IMR-90 (cell line): ENCODE measurements around the gene CD84. TPM values are rescaled to one million over a fixed set of nuclear protein-coding genes. Genes with fewer than 3 reads are reported as not detected.

Experiments used
- ATAC-seq: fragments of 200-7000 bp; cut with Tn5 transposase; 2 replicates; pipeline ENCODE4 v1.9.1; 2020; ENCODE audit warnings: low read depth, mild to moderate bottlenecking, moderate library complexity
- BruUV-seq: library from RNA; stranded (reverse); fragments of 400-500 nt; replicated peaks from 2 replicates; lab custom pipeline; 2021; lab: Mats Ljungman, UMichigan
- CTCF ChIA-PET: fragments of 300-600 bp; formaldehyde crosslinking; extraction: SDS; loops from one replicate; lab custom pipeline; 2021; ENCODE audit warnings: antibody characterized with exemption; lab: Yijun Ruan, JAX
- POLR2A ChIA-PET: fragments of 300-600 bp; sonication (Branson Sonifier 250); formaldehyde crosslinking; loops from one replicate; lab custom pipeline; 2022; ENCODE audit warnings: antibody characterized with exemption; ENCODE audit not compliant: unreplicated experiment; lab: Charles Lee
- DNase-seq: peaks from one replicate; pipeline ENCODE4 v3.0.0; 2013
- H2AFZ ChIP-seq: replicated peaks from 2 replicates; pipeline ENCODE3; 2013; ENCODE audit warnings: low read length, mild to moderate bottlenecking; ENCODE audit not compliant: poor library complexity
- H2AK5ac ChIP-seq: 2 replicates; pipeline ENCODE4 v1.6.1; 2013; ENCODE audit warnings: low read depth, low read length, inconsistent platforms
- H2AK9ac ChIP-seq: replicated peaks from 2 replicates; pipeline ENCODE3; 2013; ENCODE audit warnings: mild to moderate bottlenecking, low read depth, low read length, moderate library complexity; ENCODE audit not compliant: poor library complexity
- H2BK120ac ChIP-seq: 2 replicates; pipeline ENCODE4 v1.6.1; 2013; ENCODE audit warnings: low read depth, low read length, inconsistent platforms
- H2BK15ac ChIP-seq: 3 replicates; pipeline ENCODE4 v1.6.1; 2013; ENCODE audit warnings: low read depth, low read length, inconsistent platforms
- H2BK20ac ChIP-seq: 2 replicates; pipeline ENCODE4 v1.6.1; 2013; ENCODE audit warnings: low read depth, mild to moderate bottlenecking, inconsistent platforms, low read length, moderate library complexity
- H2BK5ac ChIP-seq: 2 replicates; pipeline ENCODE4 v1.6.1; 2013; ENCODE audit warnings: mild to moderate bottlenecking, low read depth, low read length, inconsistent platforms; ENCODE audit not compliant: poor library complexity, severe bottlenecking
- H3K14ac ChIP-seq: replicated peaks from 2 replicates; pipeline ENCODE4 v1.6.1; 2013; ENCODE audit warnings: low read depth, low read length, inconsistent platforms
- H3K18ac ChIP-seq: 2 replicates; pipeline ENCODE4 v1.6.1; 2013; ENCODE audit warnings: low read depth, low read length, control low read depth
- H3K23ac ChIP-seq: 2 replicates; pipeline ENCODE4 v1.6.1; 2013; ENCODE audit warnings: low read depth, low read length, inconsistent platforms
- H3K27ac ChIP-seq: 2 replicates; pipeline ENCODE4 v1.5.1; 2013; ENCODE audit warnings: mild to moderate bottlenecking, control low read depth, low read length; ENCODE audit not compliant: insufficient read depth
- H3K27me3 ChIP-seq: 2 replicates; pipeline ENCODE4 v1.6.1; 2013; ENCODE audit warnings: low read length; ENCODE audit not compliant: control insufficient read depth, insufficient read depth
- H3K36me3 ChIP-seq: 2 replicates; pipeline ENCODE4 v1.6.1; 2013; ENCODE audit warnings: low read length, mixed read lengths; ENCODE audit not compliant: control insufficient read depth, insufficient read depth
- H3K4ac ChIP-seq: 2 replicates; pipeline ENCODE4 v1.6.1; 2013; ENCODE audit warnings: low read depth, low read length, inconsistent platforms
- H3K4me1 ChIP-seq: 2 replicates; pipeline ENCODE4 v1.6.1; 2013; ENCODE audit warnings: low read length, mixed read lengths; ENCODE audit not compliant: control insufficient read depth, insufficient read depth
- H3K4me2 ChIP-seq: 2 replicates; pipeline ENCODE4 v1.6.1; 2013; ENCODE audit warnings: low read depth, mild to moderate bottlenecking, control low read depth, low read length, moderate library complexity
- H3K4me3 ChIP-seq: 2 replicates; pipeline ENCODE4 v1.5.1; 2013; ENCODE audit warnings: low read depth, mild to moderate bottlenecking, control low read depth, low read length, moderate library complexity; ENCODE audit not compliant: insufficient read depth
- H3K56ac ChIP-seq: 2 replicates; pipeline ENCODE4 v1.6.1; 2013; ENCODE audit warnings: low read length, inconsistent platforms; ENCODE audit not compliant: insufficient read depth; ENCODE audit errors: extremely low read depth
- H3K79me1 ChIP-seq, 2 experiments: 2 replicates each; pipeline ENCODE4 v1.6.1; 2013; ENCODE audit warnings: low read length in 2 of 2, inconsistent platforms in 1 of 2, low read depth in 1 of 2
- H3K9ac ChIP-seq: 2 replicates; pipeline ENCODE4 v1.6.1; 2013; ENCODE audit warnings: low read depth, low read length, control low read depth
- H3K9me1 ChIP-seq: 2 replicates; pipeline ENCODE4 v1.6.1; 2013; ENCODE audit warnings: low read length, inconsistent platforms; ENCODE audit not compliant: insufficient read depth
- H3K9me3 ChIP-seq: 2 replicates; pipeline ENCODE4 v1.6.1; 2013; ENCODE audit warnings: low read length; ENCODE audit not compliant: control insufficient read depth, insufficient read depth
- H4K20me1 ChIP-seq: 2 replicates; pipeline ENCODE4 v1.6.1; 2013; ENCODE audit warnings: low read length, inconsistent platforms; ENCODE audit not compliant: insufficient read depth
- H4K5ac ChIP-seq: 2 replicates; pipeline ENCODE4 v1.6.1; 2013; ENCODE audit warnings: mild to moderate bottlenecking, low read depth, low read length, control low read depth
- H4K8ac ChIP-seq, 2 experiments: 2 replicates each; pipeline ENCODE4 v1.6.1; 2013; ENCODE audit warnings: low read depth in 2 of 2, low read length in 2 of 2, control low read depth in 1 of 2, inconsistent platforms in 1 of 2
- H4K91ac ChIP-seq: 2 replicates; pipeline ENCODE4 v1.6.1; 2013; ENCODE audit warnings: low read depth, low read length, inconsistent platforms; ENCODE audit not compliant: insufficient read depth
- CEBPB ChIP-seq: IDR thresholded peaks from 2 replicates; pipeline ENCODE4 v1.6.1; 2012; ENCODE audit warnings: low read depth, low read length, improper control_type of control experiment
- CHD1 ChIP-seq: IDR thresholded peaks from 2 replicates; pipeline ENCODE4 v1.6.1; 2012; ENCODE audit warnings: low read depth, low read length, improper control_type of control experiment
- RCOR1 ChIP-seq: IDR thresholded peaks from 2 replicates; pipeline ENCODE4 v1.6.1; 2012; ENCODE audit warnings: mild to moderate bottlenecking, low read length, improper control_type of control experiment; ENCODE audit not compliant: insufficient replicate concordance
- SMC3 ChIP-seq: fragments of 150-350 bp; IDR thresholded peaks from 2 replicates; pipeline ENCODE4 v1.6.1; 2016; ENCODE audit warnings: low read depth, mild to moderate bottlenecking, antibody characterized with exemption, low read length, moderate library complexity
- whole genome bisulfite sequencing, 2 experiments: methylation state at CpG; one replicate each; pipeline versions ENCODE4 v1.1.5 to v1.1.7; 2013; ENCODE audit warnings: missing lambda C conversion rate in 2 of 2; ENCODE audit not compliant: insufficient read length in 1 of 2; ENCODE audit errors: extremely low coverage in 2 of 2; 5-methylcytosine and 5-hydroxymethylcytosine counted together
- dilution Hi-C: fragments of 300-500 bp; cut with HindIII; formaldehyde crosslinking; loops from one replicate; pipeline ENCODE4 v1.14.3; 2018; ENCODE audit warnings: low sequenced_read_pairs; ENCODE audit not compliant: unreplicated experiment
- in situ Hi-C: fragments of 300-500 bp; cut with MboI; formaldehyde crosslinking; loops from 3 replicates; pipeline ENCODE4 v1.14.3; 2019; ENCODE audit warnings: low sequenced_read_pairs, inconsistent platforms, mixed read lengths
- intact Hi-C: fragments of 100-400 bp; cut with micrococcal nuclease; formaldehyde crosslinking; loops from 2 replicates; pipeline ENCODE4 v1.10.0; 2022
- polyA plus RNA-seq, 3 experiments: library from polyadenylated mRNA; depleted of rRNA; stranded (reverse); fragments of >200 nt; gene quantifications; 2 replicates each; pipeline ENCODE4 v1.2.3, GENCODE V29; 2012; ENCODE audit warnings: low replicate concordance in 1 of 3
- total RNA-seq: library from RNA; depleted of rRNA; stranded (reverse); fragments of >200 nt; gene quantifications from 2 replicates; pipeline ENCODE4 v1.2.3, GENCODE V29; 2012

CD84 gene
- total and polyA plus RNA-seq, 2 of the 4 experiments (the other 2 are of a cell fraction), result not detected

DNA sequence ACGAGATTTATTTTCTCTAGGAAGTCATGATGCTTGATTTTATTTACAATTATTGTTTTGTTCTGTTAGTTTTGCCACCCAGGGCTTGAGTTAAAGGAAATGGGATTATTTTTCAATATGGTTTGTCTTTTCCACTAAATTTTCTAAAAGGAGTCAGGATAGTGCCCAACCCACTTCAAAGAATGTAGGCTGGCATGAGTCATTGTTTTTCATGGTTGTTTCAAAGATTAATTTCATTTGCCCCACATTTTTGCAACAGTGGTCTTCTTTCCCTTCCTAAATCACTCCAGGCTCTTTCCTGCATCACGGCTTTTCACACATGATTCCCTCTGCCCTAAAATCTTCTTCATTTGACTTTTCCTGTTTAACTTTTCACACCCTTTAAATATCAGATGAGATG lies 58.7 kb downstream of the CD84 start:
- no peak overlapping the region for H3K4me2 ChIP-seq
- in situ Hi-C loops, result no loop called here

More for the DNA sequence above, 58.7 kb downstream of the CD84 start:
- Histone ChIP-seq H3K23ac (no peak overlapping the region), H4K8ac (no peak overlapping the region), H2AK5ac (no peak overlapping the region), H3K27me3 (no peaks in the 10 kb centered on the region), H3K18ac (no peak overlapping the region), H3K9me3 (no peaks in the 10 kb centered on the region), H3K9ac (no peak overlapping the region), H4K5ac (no peak overlapping the region), H2BK15ac (no peak overlapping the region), H4K91ac (no peak overlapping the region), H2AFZ (no peak overlapping the region), H3K14ac (no peak overlapping the region), H2BK5ac (no peak overlapping the region), H2BK20ac (no peak overlapping the region), H3K9me1 (no peaks in the 10 kb centered on the region), H2AK9ac (no peak overlapping the region), H2BK120ac (no peak overlapping the region), H3K79me1 (no peaks in the 10 kb centered on the region), H4K20me1 (no peaks in the 10 kb centered on the region), H3K56ac (no peak overlapping the region), H3K4me1 (no peaks in the 10 kb centered on the region), H3K4me3 (no peak overlapping the region), H3K36me3 (no peaks in the 10 kb centered on the region), H3K4ac (no peak overlapping the region), H3K27ac (no peak overlapping the region)
- whole genome bisulfite sequencing, 2 experiments, result no CpG with 5 or more reads among the region's 2 CpGs
- TF ChIP-seq CEBPB, result no peak
- TF ChIP-seq SMC3, result no peak
- no peak for TF ChIP-seq RCOR1
- TF ChIP-seq CHD1, result no peak
- DNase-seq (no peak), ATAC-seq (no peak)
- dilution Hi-C loops, result no loop called here
- POLR2A ChIA-PET, result no interaction called here
- BruUV-seq, result no TSS peak
- CTCF ChIA-PET, result no interaction called here
- intact Hi-C loops, result no loop called here
